ENCODE data around the gene GUCA1A.
"Not testable (repeated sequence)": the region's sequence is repeated elsewhere in the genome, so short reads cannot be mapped to it uniquely, and the experiment has no call there.

DNA sequence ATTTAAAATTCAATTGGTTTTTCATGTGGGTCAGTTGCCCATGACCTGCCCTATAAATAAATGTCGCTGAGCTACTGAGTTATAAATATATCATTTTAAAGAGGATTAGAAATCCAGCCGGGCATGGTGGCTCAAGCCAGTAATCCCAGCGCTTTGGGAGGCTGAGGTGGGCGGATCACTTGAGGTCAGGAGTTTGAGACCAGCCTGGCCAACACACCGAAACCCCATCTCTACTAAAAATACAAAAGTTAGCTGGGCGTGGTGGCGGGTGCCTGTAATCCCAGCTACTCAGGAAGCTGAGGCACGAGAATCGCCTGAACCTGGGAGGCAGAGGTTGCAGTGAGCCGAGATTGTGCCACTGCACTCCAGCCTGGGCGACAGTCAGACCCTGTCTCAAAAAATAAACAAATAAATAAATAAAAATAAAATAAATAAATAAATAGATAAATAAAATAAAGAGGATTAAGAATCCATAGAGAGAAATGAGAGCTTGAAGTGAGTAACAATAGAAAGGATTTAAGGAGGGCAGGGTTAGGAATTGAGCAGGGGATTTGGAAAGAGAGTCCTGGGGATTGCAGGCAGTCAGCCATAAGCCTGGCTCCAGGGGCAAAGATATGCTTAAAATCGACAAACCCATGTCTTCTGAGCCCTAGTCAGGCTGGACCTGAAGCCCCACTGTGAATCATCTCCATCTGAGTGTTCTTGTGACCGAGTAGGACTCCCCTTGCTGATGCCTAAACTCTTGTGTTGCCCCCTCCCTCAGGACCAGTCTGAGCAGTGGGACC lies 29.2 kb downstream of the GUCA1A start:
- not testable (repeated sequence) for TF ChIP-seq YY1 (IDR thresholded peaks at IDR 0.05; ENCODE audit: insufficient read depth, insufficient read length); ZNF274 (IDR thresholded peaks at IDR 0.05; ENCODE audit: low read depth, low read length)

Measured in NT2/D1 (cell line).